Measurements from ENCODE around the gene TNFSF9. TPM values are rescaled to one million over a fixed set of nuclear protein-coding genes. Genes with fewer than 3 reads are reported as not detected.

TNFSF9 gene
- total and polyA plus RNA-seq, 11 donors, result 0.08 to 0.77 (median 0.22) TPM; not detected in 5

GRCh38 chr19:6498294-6499036, 32.4 kb upstream of the TNFSF9 start:
- TF ChIP-seq CTCF (IDR thresholded peaks at IDR 0.05) (no peak), POLR2A (IDR thresholded peaks at IDR 0.05) (no peak)
- H3K4me3 ChIP-seq, result no peak overlapping the region
- H3K27me3 ChIP-seq, result peaks cover 21 to 53% (median 34%) of the 10 kb centered on the region in 9 donors
- WGBS, 4 donors, result 73 to 77% (median 75%) methylated on average over 7 of the region's 7 CpGs
- DNase-seq (no peak), ATAC-seq (no peak)
- no peaks in the 10 kb centered on the region for H3K36me3 ChIP-seq
- H3K4me1 ChIP-seq, result peaks cover 0 to 16% (median 7%) of the 10 kb centered on the region in 12 donors
- no peaks in the 10 kb centered on the region for H3K9me3 ChIP-seq
- no peak overlapping the region for H3K27ac ChIP-seq
- intact Hi-C loops (cut with DNase I), result no loop called here

GRCh38 chr19:6499052-6499790, 31.6 kb upstream of the TNFSF9 start:
- intact Hi-C loops (cut with DNase I), result no loop called here
- Histone ChIP-seq H3K4me3 (no peak overlapping the region), H3K4me1 (peaks cover 0 to 16% (median 7%) of the 10 kb centered on the region in 12 donors), H3K27me3 (peaks cover 21 to 57% (median 38%) of the 10 kb centered on the region in 9 donors), H3K9me3 (no peaks in the 10 kb centered on the region), H3K36me3 (no peaks in the 10 kb centered on the region), H3K27ac (no peak overlapping the region)
- DNase-seq (no peak), ATAC-seq (no peak)
- TF ChIP-seq CTCF (IDR thresholded peaks at IDR 0.05), result no peak
- no peak for TF ChIP-seq POLR2A (IDR thresholded peaks at IDR 0.05)
- WGBS, 4 donors, result 69 to 75% (median 71%) methylated on average over 17 of the region's 17 CpGs

GRCh38 chr19:6500837-6501739, 29.7 kb upstream of the TNFSF9 start:
- no peak for TF ChIP-seq POLR2A (IDR thresholded peaks at IDR 0.05)
- no peak for TF ChIP-seq CTCF (IDR thresholded peaks at IDR 0.05)
- no peak for DNase-seq
- no peaks in the 10 kb centered on the region for H3K36me3 ChIP-seq
- peak overlapping the region in 10 of 12 donors; percentile 38 to 58 (median 46) for H3K4me3 ChIP-seq
- H3K4me1 ChIP-seq, result peaks cover 0 to 16% (median 7%) of the 10 kb centered on the region in 12 donors
- H3K27ac ChIP-seq, result no peak overlapping the region
- no peak for ATAC-seq
- peaks cover 21 to 57% (median 38%) of the 10 kb centered on the region in 9 donors for H3K27me3 ChIP-seq
- intact Hi-C loops (cut with DNase I), result no loop called here
- 42 to 57% (median 54%) methylated on average over 13 to 24 of the region's 24 CpGs for WGBS, 4 donors
- no peaks in the 10 kb centered on the region for H3K9me3 ChIP-seq

All from heart left ventricle (tissue), 16 donors.